GM18873 (cell line): ENCODE results near the gene DNAH17.

Experiments
- ATAC-seq: cut with Tn5 transposase; IDR thresholded peaks from one replicate; pipeline ENCODE4 v1.9.1; 2021; ENCODE audit warnings: mild to moderate bottlenecking, moderate library complexity, moderate number of reproducible peaks; ENCODE audit not compliant: unreplicated experiment, low FRiP score

The DNAH17 gene

GRCh38 chr17:78555746-78556401, 21.3 kb downstream of the DNAH17 start:
- ATAC-seq = no peak

- no peak for ATAC-seq
Observed at GRCh38 chr17:78550464-78550863, 26.7 kb downstream of the DNAH17 start.

GRCh38 chr17:78548725-78549124, 28.5 kb downstream of the DNAH17 start:
- no peak for ATAC-seq

- no peak for ATAC-seq
Observed at GRCh38 chr17:78547035-78547434, 30.2 kb downstream of the DNAH17 start.

GRCh38 chr17:78546476-78546875, 30.7 kb downstream of the DNAH17 start:
- ATAC-seq = no peak

GRCh38 chr17:78544881-78545755, 32.1 kb downstream of the DNAH17 start:
- no peak for ATAC-seq

- no peak for ATAC-seq
Observed at GRCh38 chr17:78541488-78542206, 35.5 kb downstream of the DNAH17 start.

- ATAC-seq = no peak
Observed at GRCh38 chr17:78539781-78540180, 37.4 kb downstream of the DNAH17 start.

GRCh38 chr17:78538033-78538776, 39.0 kb downstream of the DNAH17 start:
- ATAC-seq = no peak

- no peak for ATAC-seq
Observed at GRCh38 chr17:78537217-78537860, 39.9 kb downstream of the DNAH17 start.

- ATAC-seq = no peak
Observed at GRCh38 chr17:78535273-78536197, 41.7 kb downstream of the DNAH17 start.

GRCh38 chr17:78534492-78535272, 42.5 kb downstream of the DNAH17 start:
- no peak for ATAC-seq

- no peak for ATAC-seq
Observed at GRCh38 chr17:78532922-78533640, 44.1 kb downstream of the DNAH17 start.

- ATAC-seq = no peak
Observed at GRCh38 chr17:78532311-78532710, 44.9 kb downstream of the DNAH17 start.

GRCh38 chr17:78530675-78531074, 46.5 kb downstream of the DNAH17 start:
- no peak for ATAC-seq

- ATAC-seq = no peak
Observed at GRCh38 chr17:78529871-78530670, 47.1 kb downstream of the DNAH17 start.

GRCh38 chr17:78529251-78529650, 47.9 kb downstream of the DNAH17 start:
- no peak for ATAC-seq
